ENCODE data around the gene FOXL3. TPM values are rescaled to one million over a fixed set of nuclear protein-coding genes. Genes with fewer than 3 reads are reported as not detected.
"Not testable (repeated sequence)": the region's sequence is repeated elsewhere in the genome, so short reads cannot be mapped to it uniquely, and the experiment has no call there.

Gene FOXL3
- total RNA-seq, 1 donor from 2014 or later: not detected

DNA sequence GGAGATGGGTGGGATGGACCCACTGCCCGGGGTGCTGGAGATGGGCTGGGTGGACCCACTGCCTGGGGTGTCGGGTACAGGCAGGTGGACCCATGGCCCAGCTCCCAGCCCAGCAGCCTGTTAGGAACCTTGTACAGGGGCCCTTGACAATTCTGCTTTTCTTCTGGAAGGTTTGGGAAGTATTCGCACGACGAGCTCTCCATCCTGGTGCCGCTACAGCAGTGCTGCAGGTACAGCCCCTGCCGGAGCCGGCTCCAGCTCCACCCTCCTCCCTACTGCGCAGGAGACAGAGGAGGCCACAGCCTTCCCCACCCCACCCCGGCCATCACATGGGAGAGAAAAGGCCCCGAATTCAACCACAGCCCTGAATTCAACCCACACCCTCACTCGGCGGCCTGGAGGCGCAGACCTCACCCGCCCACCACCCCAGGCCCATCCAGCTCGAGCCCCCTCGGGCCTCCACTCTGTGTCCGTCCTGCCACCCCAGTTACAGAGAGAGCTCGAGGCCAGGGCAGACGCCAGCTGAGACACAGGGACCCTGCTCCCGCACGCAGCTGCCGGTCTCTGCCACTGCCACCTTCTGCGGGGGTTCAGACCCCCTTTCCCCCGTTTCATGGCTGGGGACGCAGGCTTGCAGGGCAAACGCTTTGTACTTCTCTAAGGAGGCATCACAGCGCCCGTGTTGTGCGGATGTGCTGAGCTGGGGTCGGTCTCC is 31.3 kb upstream of the FOXL3 start:
- Mint-ChIP-seq H3K27me3 (ENCODE audit: insufficient read depth) (no peaks in the 10 kb centered on the region), H3K4me1 (ENCODE audit: low read depth) (no peaks in the 10 kb centered on the region), H3K27ac (no peak overlapping the region), H3K4me3 (no peak overlapping the region), H3K9me3 (peaks cover 8% of the 10 kb centered on the region), H3K36me3 (ENCODE audit: low read depth) (no peaks in the 10 kb centered on the region)
- intact Hi-C loops (cut with micrococcal nuclease): no loop called here
- no peak for DNase-seq (ENCODE audit: low spot score)

DNA sequence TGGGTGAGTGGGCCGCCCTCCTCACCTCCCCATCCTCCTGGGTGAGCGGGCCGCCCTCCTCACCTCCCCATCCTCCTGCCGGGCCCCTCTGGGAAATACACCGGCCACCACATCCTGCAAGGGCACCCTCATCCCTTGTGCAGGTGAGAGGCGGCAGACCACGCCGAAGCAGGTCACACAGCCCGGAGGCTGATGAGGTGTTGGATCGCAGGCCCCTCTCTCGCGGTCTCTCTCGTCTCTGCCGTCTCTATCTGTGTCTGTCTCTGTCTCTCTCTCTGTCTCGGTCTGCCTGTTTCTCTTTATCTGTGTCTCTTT is 30.8 kb upstream of the FOXL3 start:
- peaks cover 8% of the 10 kb centered on the region for H3K9me3 Mint-ChIP-seq
- H3K4me1 Mint-ChIP-seq (ENCODE audit: low read depth): no peaks in the 10 kb centered on the region
- no peaks in the 10 kb centered on the region for H3K36me3 Mint-ChIP-seq (ENCODE audit: low read depth)
- intact Hi-C loops (cut with micrococcal nuclease): no loop called here
- H3K27ac Mint-ChIP-seq: no peak overlapping the region
- H3K27me3 Mint-ChIP-seq (ENCODE audit: insufficient read depth): no peaks in the 10 kb centered on the region
- no peak overlapping the region for H3K4me3 Mint-ChIP-seq
- no peak for DNase-seq (ENCODE audit: low spot score)

DNA sequence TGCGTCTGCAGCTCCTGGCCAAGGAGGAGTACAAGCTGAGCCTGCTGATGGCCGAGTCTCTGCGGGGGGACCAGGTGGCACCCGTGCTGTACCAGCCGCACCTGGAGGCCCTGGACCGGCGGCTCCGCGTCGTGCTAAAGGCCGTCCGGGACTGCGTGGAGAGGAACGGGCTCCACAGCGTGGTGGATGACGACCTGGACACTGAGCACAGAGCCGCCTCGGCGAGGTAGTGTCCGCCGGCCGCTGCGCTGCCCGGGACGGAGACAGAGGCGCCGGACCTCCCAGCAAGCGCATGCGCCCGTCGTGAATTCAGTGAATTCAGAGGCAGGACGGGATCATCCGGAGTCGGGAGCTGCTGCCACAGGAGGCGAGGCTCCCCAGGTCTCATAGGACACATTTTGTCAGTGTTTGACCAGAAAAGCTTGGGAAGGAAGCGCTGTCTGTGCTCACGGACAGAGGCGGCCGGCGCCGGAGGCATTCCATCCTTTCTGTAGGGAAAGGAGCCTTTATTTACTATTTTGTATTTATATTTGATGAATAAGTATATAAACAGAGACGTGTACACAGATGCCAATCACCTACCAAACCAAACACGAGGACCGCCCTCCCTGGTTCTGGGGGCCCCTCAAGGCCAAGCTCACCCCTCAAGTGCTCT is 30.1 kb upstream of the FOXL3 start:
- Mint-ChIP-seq H3K27me3 (ENCODE audit: insufficient read depth) (no peaks in the 10 kb centered on the region), H3K36me3 (ENCODE audit: low read depth) (no peaks in the 10 kb centered on the region), H3K4me1 (ENCODE audit: low read depth) (no peaks in the 10 kb centered on the region), H3K9me3 (peaks cover 8% of the 10 kb centered on the region), H3K4me3 (no peak overlapping the region), H3K27ac (no peak overlapping the region)
- intact Hi-C loops (cut with micrococcal nuclease): no loop called here
- DNase-seq (ENCODE audit: low spot score): no peak

DNA sequence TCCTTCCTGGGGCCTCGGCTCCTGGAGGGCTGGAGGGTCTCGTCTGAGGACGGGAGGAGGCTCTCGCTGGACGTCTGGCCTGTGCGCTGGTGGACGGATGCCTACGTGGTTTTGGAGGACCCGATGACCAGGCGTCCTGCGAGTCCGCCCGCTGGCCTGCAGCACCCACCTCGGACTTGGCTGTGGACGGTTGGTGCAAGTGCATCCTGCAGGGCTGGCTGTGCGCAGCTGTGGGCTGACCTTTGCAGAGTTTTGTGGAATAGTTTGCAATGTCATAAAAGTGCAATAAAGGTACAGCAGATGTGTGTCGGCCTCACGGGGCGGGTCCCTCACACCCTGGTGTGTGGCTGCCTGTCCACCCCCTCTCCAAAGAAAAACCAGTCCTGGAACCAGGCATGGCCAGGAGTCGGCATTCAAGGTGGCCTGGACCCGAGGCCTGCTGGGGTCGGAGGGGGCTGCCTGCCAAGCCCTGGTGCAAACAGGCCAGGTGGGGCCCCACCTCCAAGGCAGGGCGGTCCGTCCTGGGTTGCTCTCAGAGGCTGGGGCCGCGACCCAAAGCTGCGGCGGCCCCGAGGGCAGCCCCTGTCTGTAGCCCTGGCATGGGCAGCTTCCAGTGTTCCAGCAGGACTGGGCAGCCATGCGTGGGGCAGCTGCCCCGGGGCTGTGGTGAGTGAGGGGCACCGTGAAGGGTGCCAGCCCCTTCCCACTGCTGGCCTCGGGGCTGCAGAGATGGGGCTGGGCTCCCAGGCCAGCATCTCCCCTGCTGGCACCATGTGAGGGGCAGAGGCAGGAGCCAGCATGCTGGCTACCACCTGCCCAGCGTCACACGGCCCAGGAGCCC is 29.3 kb upstream of the FOXL3 start:
- Mint-ChIP-seq H3K27ac (no peak overlapping the region), H3K9me3 (peaks cover 8% of the 10 kb centered on the region), H3K36me3 (ENCODE audit: low read depth) (no peaks in the 10 kb centered on the region), H3K4me1 (ENCODE audit: low read depth) (no peaks in the 10 kb centered on the region), H3K4me3 (no peak overlapping the region), H3K27me3 (ENCODE audit: insufficient read depth) (no peaks in the 10 kb centered on the region)
- no peak for DNase-seq (ENCODE audit: low spot score)
- intact Hi-C loops (cut with micrococcal nuclease): no loop called here

DNA sequence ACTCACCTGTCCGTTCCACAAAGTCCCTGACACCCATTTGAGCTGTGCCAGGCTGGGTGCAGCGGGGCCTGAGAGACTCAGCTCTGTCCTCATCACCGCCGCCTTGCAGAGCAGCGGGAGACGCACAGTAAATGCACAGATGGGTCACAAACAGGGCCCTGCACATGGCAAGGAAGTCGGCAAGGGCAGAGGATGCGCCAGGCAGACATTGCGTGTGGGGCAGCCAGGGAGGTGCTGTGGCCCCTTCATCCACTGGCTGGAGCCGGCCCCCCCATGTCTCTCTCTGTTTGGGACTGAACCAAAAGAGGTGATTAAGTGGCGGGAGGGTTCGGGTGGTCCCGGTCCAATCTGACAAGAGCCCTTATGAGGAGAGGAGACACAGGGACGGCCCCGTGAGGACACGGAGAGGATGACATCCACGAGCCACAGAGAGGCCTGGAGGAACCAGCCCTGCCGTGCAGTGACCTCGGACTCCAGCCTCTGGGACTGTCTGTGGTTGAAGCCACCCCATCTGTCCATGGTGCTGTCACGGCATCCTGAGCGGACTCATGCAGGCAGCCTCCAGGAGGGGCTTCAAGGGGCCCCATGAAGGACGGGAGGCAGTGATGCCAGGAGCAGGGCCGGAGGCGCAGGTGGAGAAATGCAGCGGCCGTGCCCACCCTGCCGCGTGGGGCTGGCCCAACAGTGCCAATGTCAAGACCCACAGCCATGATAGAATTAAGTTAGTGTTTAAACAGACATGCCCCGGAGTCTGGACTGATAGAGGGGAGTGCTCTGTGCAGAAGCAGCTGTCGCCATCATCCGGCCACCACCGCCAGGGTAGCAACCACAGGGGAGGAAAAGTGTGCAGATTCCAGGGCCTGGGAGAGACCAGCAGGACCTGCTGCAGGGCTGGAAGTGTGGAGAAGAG is 28.4 kb upstream of the FOXL3 start:
- Mint-ChIP-seq H3K9me3 (peaks cover 8% of the 10 kb centered on the region), H3K4me1 (ENCODE audit: low read depth) (no peaks in the 10 kb centered on the region), H3K27ac (no peak overlapping the region), H3K4me3 (no peak overlapping the region), H3K27me3 (ENCODE audit: insufficient read depth) (no peaks in the 10 kb centered on the region), H3K36me3 (ENCODE audit: low read depth) (no peaks in the 10 kb centered on the region)
- intact Hi-C loops (cut with micrococcal nuclease): no loop called here
- no peak for DNase-seq (ENCODE audit: low spot score)

DNA sequence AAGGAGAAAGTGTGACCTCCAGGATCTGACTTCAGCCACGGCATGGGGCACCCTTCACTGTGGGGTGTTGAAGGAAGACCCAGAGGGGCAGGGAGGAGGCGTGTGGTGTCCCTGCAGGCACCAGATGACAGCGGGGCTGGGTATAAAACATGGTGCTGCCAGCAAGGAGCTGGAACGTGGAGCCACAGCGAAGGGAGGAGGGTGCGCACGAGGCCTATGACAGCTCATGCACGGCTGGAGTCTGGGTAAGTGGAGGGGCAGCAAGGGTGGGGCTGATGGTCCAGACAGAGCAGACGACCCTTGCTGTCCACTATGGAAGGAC is 27.8 kb upstream of the FOXL3 start:
- Mint-ChIP-seq H3K27me3 (ENCODE audit: insufficient read depth) (no peaks in the 10 kb centered on the region), H3K4me1 (ENCODE audit: low read depth) (no peaks in the 10 kb centered on the region), H3K36me3 (ENCODE audit: low read depth) (no peaks in the 10 kb centered on the region), H3K9me3 (peaks cover 8% of the 10 kb centered on the region), H3K4me3 (no peak overlapping the region), H3K27ac (no peak overlapping the region)
- intact Hi-C loops (cut with micrococcal nuclease): no loop called here
- DNase-seq (ENCODE audit: low spot score): no peak

DNA sequence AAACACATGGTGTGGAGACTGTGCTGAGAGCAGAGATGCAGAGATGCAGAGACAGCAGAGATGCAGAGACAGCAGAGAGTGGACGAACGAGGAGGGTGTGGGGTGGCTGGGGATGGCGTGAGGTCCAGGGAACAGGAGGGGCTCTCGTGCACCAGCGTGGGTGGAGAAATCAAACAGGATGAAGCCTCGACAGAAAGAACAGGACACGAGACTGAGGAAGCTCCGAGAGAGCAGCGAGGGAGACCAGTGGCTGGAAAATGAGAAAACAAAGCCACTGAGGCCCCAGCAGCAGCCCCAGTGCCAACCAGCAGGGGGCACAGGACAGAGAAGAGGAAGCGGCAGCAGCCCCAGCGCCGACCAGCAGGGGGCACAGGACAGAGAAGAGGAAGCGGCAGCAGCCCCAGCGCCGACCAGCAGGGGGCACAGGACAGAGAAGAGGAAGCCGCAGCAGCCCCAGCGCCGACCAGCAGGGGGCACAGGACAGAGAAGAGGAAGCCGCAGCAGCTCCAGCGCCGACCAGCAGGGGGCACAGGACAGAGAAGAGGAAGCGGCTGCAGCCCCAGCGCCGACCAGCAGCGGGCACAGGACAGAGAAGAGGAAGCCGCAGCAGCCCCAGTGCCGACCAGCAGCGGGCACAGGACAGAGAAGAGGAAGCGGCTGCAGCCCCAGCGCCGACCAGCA is 27.2 kb upstream of the FOXL3 start:
- H3K27ac Mint-ChIP-seq; H3K27me3 Mint-ChIP-seq (ENCODE audit: insufficient read depth); H3K36me3 Mint-ChIP-seq (ENCODE audit: low read depth); intact Hi-C loops (cut with micrococcal nuclease); H3K9me3 Mint-ChIP-seq; H3K4me1 Mint-ChIP-seq (ENCODE audit: low read depth); H3K4me3 Mint-ChIP-seq: not testable (repeated sequence)
- peak; percentile 56 for DNase-seq (ENCODE audit: low spot score)

DNA sequence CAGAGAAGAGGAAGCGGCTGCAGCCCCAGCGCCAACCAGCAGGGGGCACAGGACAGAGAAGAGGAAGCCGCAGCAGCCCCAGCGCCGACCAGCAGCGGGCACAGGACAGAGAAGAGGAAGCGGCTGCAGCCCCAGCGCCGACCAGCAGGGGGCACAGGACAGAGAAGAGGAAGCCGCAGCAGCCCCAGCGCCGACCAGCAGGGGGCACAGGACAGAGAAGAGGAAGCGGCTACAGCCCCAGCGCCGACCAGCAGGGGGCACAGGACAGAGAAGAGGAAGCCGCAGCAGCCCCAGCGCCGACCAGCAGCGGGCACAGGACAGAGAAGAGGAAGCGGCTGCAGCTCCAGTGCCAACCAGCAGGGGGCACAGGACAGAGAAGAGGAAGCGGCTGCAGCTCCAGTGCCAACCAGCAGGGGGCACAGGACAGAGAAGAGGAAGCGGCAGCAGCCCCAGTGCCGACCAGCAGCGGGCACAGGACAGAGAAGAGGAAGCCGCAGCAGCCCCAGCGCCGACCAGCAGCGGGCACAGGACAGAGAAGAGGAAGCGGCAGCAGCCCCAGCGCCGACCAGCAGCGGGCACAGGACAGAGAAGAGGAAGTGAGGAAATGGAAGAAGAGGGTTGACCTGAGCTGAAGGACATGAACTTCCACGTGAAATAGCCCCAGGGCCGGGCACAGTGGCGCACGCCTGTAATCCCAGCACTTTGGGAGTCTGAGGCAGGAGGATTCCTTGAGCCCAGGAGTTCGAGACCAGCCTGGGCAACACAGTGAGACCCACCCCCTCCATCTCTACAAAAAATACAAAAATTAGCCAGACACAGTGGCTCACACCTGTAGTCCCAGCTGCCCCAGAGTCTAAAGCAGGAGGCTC is 26.3 kb upstream of the FOXL3 start:
- H3K4me3 Mint-ChIP-seq; H3K4me1 Mint-ChIP-seq (ENCODE audit: low read depth); H3K36me3 Mint-ChIP-seq (ENCODE audit: low read depth); H3K27ac Mint-ChIP-seq; intact Hi-C loops (cut with micrococcal nuclease); H3K27me3 Mint-ChIP-seq (ENCODE audit: insufficient read depth); H3K9me3 Mint-ChIP-seq: not testable (repeated sequence)
- peak; percentile 65 for DNase-seq (ENCODE audit: low spot score)

DNA sequence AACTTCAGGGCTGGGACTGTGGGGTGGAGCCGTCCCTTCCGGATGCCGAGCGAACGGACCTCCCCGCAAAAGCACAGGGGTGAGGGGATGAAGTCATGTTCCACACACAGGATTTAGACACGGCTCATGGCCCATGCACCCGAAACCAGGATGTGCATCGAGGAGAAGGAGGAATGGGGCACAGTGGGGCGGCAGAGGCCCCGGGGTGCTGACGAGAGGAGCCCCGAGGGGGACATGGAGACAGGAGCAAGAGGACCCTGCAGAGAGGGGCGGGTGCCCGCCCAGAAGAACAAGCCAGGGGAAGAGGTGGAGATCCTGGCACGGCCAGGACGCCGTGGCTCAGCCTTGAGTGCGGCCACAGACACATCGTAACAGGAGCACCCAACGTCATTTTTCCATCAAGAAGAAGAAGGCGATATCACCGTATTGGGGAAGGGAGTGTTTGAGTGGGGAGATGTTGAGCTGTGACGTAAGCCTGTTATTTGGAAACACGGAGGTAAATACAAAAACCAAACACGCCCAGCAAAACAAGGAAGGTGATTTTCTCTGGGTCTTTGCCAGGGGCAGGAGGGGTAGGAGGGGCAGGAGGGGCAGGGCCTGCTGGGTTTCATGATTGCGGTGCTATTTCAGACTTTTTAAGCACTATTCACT is 25.3 kb upstream of the FOXL3 start:
- H3K4me1 Mint-ChIP-seq (ENCODE audit: low read depth): no peaks in the 10 kb centered on the region
- H3K9me3 Mint-ChIP-seq: peaks cover 8% of the 10 kb centered on the region
- no peaks in the 10 kb centered on the region for H3K27me3 Mint-ChIP-seq (ENCODE audit: insufficient read depth)
- no peak overlapping the region for H3K4me3 Mint-ChIP-seq
- DNase-seq (ENCODE audit: low spot score): no peak
- peak overlapping the region; percentile 22 for H3K27ac Mint-ChIP-seq
- intact Hi-C loops (cut with micrococcal nuclease): no loop called here
- H3K36me3 Mint-ChIP-seq (ENCODE audit: low read depth): no peaks in the 10 kb centered on the region

DNA sequence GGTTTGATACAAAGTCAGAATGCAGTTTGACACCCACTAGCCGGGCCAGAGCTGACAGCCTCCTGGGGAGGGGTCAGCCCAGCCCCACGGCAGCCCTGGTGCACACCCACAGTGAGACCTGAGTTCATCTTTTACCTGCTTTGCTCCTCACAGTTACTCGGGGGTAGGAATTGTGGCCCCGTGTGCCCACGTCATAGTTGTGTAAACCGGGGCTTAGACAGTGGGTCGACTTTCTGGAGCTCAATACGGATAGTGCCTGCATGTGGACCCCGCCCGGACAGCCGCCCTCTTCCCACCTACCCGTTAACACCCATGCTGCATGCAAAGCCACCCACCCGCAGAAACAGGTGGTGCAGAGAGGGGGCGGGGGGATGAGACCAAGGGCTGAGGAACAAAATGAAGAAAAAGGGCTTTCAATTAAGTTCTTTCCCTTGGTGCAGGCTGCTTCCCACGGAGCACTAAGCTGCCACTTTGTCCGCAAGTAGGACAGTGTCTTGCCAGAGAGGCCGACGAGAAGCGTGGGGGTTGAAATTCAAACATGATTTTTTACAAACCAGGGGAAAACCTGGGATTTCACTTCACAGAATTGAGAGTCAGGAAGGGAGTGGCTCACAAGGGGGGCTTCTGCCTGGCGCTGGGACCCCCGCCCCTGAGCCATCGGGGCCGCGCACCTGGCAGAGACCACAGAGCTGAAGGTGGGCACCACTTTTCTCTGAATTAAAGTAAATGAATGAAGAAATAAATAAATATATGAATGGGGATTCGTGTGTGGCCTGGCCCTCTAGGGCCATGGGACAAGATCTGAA is 24.6 kb upstream of the FOXL3 start:
- no peak overlapping the region for H3K4me3 Mint-ChIP-seq
- intact Hi-C loops (cut with micrococcal nuclease): no loop called here
- H3K27ac Mint-ChIP-seq: no peak overlapping the region
- no peaks in the 10 kb centered on the region for H3K4me1 Mint-ChIP-seq (ENCODE audit: low read depth)
- DNase-seq (ENCODE audit: low spot score): no peak
- no peaks in the 10 kb centered on the region for H3K27me3 Mint-ChIP-seq (ENCODE audit: insufficient read depth)
- peaks cover 8% of the 10 kb centered on the region for H3K9me3 Mint-ChIP-seq
- no peaks in the 10 kb centered on the region for H3K36me3 Mint-ChIP-seq (ENCODE audit: low read depth)
